HG02852 (cell line): ENCODE results near the gene MED13.
"Not testable (repeated sequence)": the region's sequence is repeated elsewhere in the genome, so short reads cannot be mapped to it uniquely, and the experiment has no call there.

ENCODE experiments used
- ATAC-seq: cut with Tn5 transposase; IDR thresholded peaks from one replicate; pipeline ENCODE4 v1.9.1; 2021; ENCODE audit warnings: mild to moderate bottlenecking, moderate library complexity; ENCODE audit not compliant: unreplicated experiment

MED13 gene

DNA sequence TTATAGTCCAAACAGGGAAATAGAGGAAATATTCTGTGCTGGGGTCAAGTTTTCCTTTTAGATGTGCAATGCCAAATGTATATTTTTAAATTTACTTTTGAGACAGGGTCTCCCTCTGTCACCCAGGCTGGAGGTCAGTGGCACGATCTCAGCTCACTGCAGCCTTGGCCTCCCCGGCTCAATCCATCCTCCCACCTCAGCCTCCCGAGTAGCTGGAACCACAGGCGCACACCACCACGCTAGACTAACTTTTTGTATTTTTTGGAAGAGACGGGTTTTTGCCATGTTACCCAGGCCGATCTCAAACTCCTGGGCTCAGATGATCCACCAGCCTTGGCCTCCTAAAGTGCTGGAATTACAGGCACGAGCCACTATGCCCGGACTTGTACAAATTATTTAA is 25.8 kb upstream of the MED13 start:
- no peak for ATAC-seq

DNA sequence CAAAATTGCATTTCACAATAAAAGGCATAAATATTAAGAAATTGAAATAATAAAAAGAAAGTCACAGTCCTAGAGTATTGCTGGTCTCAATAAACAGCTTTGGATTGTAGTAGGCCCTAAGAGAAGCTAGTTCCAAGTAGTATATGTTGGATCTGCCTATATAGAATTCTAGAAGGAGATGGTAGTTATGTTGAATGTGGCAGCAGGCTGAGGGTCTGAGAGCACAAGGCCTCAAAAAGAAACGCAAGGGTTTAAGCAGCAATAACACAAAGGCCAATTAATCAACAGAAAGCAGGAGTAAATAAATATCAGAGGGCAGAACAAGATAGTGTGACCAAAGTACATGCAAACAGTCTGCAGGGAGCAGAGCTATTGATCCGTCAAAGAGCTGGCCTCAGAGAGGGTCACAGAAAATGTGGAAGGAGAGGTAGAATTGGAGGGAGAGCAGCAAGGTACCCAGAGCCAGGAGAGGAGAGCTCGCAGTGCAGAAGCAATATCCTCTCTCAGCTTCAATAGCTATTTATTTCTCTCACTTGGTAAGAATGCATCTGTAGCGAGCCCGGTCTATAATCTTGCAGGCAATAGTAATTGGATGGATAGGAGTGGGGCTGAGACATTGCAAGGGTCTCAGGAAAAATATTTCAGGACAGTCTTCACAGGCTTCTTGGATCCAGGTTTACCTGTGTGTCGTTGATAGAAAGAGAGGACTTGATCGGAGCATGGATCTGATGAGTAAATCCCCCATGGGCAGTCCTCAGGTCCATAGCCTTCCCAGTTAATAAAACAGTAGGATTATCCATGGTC is 25.1 kb upstream of the MED13 start:
- ATAC-seq = no peak

DNA sequence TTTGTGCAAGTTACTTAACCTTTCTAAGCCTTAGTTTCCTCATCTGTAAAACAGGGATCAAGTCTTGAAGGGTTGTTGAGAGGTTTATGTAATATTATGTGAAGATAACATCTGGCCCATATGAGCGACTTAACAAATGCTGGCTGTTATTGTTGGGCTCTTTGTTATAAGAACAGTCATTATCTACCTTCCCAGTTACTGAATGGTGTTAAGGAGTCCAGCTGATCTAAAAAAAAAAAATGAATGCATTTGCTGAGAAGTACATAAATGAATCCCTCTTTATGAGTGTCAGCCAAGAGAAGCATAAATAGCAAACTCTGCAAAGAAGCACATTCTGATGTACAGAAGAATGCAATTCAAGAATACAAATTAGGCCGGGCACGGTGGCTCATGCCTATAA is 24.3 kb upstream of the MED13 start:
- no peak for ATAC-seq

DNA sequence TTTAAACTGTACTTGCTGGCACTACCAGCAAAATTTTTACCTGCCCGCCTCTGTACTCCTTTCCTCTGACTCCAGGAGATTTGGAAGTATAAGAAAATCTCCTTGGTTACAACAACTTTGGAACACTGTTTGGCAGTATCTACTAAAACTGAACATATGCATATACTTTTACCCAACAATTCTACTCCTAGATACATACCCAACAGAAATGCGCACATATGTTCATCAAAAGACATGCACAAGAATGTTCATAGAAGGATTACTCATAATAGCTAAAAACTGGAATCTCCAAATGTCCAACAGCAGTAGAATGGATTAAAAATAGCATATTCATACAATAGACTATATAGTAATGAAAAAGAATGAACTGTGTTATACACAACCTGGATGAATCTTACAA is 21.7 kb upstream of the MED13 start:
- no peak for ATAC-seq

DNA sequence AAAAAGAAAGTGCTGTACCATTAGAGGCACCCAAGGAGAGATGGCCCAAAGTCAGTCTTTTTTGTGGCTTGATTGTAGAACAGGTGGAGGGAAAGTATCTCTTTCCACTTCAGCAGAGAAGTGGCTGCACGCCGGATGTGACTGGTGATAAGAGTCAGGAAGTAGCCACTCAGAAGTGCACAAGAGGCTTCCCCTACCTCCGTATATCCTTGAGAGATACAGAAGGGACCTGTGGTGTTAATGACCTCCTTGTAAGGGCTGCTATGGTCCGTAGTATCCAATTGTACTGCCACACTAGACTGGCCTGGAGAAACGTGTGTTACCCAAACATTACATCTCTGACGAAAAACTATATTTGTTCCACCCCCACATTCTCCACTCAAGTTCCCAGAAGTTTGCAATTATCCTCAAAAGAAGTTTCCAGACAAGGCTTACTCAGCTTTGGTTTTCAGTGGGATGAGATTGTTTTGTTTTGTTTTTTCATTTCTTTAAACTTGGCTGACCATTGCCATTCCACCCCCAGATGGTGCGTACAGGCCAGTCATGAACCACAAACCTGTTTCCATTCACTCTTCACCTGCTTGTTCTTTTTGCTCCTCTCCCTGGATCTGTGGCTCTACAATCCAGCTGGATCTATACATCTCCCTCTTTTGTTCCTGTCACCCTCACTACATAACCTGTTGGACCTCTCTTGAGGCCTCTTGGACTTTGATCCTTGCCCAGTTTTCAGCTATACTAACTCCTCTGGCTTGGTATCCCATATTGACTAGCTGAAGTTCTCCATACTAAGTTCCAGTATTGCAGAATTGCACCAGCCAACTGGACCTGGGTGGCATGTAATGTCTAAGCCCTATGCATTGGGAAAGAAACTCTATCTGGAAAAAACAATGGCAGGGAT is 20.7 kb upstream of the MED13 start:
- ATAC-seq = peak; percentile 45

DNA sequence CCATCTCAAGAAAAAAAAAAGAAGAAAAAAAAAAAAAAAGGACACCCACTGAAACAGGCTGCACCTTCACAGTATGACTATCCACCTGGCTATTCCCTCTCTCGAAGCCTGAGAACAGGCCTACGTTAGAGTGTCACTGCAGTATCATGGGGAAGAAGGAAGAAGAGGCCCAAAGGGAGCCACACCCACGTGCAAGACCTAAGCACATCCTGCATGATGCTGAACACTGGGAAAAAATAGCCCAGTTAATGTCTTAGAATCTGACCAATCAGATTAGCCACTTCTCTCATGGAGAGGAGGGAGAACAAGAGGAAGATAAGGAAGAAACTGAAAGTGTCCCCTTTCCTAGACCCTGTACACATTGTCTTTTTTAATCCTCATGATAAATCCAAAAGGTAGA is 19.5 kb upstream of the MED13 start:
- no peak for ATAC-seq

DNA sequence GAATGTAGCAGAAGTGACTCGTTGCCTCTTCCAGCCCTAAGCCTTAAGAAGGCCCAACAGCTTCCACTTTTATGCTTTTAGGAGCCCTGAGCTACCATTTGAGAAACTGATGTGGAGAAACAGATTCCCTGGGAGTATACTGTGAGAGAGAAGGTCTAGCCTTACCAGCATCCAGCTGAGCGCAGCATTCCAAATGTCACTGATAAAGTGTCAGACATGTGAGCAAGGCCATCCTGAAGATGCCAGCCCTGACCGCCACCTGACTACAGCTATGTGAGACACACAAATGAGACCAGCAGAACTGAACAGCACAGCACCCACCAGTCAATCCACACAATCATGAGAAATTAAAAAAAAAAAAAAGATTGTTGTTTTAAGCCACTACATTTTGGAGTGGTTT is 18.6 kb upstream of the MED13 start:
- no peak for ATAC-seq

DNA sequence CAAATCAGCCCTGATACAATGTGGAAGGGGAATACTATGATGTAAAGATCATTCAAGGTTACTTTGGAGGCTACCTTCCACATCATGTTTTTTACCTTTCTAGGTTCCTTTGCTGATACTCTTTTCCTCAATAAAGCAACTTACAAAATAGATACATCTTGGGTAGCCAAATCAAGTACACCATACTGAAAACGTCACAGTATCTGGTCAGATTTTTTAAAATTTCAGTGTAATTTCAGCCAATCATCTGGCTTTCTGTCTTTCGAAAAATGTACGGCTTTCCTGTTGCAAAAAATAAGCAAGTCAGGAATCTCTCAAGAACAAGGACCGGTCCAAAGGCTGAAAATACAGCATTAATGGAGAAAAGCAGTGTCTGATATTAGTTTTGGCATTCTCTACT is 15.6 kb upstream of the MED13 start:
- no peak for ATAC-seq

DNA sequence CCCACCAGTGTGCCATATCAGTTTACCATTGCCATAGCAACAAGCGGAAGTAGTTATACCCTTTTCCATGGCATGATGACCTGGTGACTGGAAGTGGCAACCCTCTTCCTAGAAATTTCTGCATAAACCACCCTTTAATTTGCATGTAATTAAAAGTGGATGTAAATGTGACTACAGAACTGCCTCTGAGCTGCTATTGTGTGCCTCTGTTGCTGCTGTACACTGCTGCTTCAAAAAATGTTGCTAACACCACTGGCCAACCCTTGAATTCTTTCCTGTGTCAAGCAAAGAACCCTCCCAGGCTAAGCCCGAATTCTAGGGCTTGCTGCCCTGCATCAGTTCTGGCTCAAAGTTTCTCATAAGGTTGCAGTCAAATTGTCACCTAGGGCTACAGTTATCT is 12.9 kb upstream of the MED13 start:
- ATAC-seq = no peak

GRCh38 chr17:62076864-62077788 is 12.0 kb upstream of the MED13 start:
- ATAC-seq = no peak

- ATAC-seq = no peak
Measured at GRCh38 chr17:62075308-62075815, 10.3 kb upstream of the MED13 start.

DNA sequence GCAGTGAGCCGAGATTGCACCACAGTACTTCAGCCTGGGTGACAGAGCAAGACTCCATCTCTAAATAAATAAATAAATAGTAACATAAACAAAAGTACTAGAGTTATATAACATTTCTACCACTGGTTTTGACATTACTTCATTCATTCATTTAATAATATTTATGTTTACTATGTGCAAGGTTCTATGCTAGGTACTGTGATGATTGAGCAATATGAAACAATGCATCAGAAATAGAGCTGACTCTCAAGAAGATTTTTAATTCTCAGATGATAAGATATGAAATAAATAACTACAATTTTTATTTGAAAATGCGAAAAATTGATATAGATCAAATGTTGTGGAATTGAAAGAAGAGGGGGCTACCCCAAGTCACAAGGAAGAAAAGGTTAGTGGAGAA is 8.9 kb upstream of the MED13 start:
- no peak for ATAC-seq

- ATAC-seq = not testable (repeated sequence)
Measured at GRCh38 chr17:62072855-62073254, 7.8 kb upstream of the MED13 start.

GRCh38 chr17:62070900-62071299 is 5.8 kb upstream of the MED13 start:
- no peak for ATAC-seq

DNA sequence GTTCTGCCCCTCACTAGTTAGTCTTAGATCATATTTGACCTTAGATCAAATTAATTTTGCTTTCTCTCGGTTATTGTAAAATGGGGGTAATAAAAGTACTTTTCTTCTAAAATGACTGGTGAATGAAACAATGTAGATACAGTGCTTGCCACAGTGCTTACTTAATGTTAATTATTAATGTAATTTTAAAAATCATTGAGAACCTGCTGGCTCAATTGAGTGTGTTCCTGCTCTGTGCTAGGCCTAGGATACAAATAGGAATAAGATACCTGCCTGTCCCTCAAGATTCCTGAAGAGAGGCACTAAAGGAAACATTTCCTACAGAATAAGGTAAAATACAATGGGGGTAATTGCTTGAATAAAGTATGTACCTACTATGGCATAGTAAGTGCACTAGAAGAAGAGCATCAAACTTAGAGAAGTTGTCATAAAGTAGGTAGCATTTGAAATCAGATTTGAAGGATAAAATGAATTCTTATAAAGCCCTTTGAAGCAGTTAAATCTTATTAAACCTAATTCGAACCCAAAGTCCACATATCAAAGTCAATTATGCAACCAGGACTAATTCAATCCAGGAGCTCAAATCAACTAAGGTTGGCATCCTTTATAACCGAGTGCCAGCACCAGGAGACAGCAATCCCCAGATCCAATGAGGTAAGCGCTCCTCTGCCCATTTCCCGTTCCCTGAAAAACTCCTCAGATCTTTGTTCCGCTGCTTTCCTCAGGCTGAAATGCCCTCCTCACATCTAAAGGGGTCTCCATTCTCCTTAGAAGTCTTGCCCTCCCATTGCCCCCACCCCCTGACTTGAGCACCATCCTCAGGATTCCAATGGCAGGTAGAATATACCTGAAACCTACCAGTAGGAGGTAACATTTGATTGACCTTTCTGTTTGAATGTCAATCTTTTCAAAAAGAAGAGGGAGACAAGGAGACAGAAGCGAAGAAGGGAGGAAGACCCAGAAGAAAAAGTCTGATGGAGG is 2.4 kb upstream of the MED13 start:
- no peak for ATAC-seq

- ATAC-seq = peak; percentile 91
Measured at GRCh38 chr17:62065611-62066468, 762 bp upstream of the MED13 start.

DNA sequence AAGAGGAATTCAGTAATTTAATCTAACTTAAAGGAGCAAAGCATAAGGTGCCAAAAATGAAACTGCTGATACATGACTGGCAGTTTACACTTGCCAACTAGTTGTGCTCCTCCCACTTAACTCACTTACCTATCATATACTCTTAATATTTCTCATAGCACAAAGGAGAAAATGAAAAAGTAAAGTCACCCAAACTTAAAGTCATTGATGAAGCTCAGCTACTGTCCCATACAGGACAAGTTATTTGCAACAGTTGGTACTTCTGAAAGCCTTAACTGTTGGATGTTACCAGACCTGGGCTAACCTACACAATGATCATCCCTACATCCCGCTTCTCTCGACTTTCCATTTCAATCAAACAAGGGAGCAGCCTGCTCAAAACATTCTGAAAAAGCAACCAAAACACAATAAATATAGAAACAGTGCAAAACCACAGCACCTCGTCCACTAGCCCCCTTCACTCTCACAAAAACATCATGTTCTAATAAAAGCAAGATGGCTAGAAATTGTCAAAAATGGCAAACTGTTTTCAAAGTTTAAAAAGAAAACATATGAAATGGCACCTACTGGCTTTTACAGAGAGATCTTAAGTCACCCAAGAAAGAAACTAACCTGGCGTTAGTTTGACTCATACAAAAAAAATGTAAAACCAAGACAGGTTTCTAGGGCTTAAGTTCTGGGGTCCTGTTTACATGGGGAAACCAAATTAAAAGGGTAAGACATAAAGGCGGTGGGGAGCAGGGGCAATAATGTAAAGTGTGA is 868 bp downstream of the MED13 start:
- no peak for ATAC-seq

DNA sequence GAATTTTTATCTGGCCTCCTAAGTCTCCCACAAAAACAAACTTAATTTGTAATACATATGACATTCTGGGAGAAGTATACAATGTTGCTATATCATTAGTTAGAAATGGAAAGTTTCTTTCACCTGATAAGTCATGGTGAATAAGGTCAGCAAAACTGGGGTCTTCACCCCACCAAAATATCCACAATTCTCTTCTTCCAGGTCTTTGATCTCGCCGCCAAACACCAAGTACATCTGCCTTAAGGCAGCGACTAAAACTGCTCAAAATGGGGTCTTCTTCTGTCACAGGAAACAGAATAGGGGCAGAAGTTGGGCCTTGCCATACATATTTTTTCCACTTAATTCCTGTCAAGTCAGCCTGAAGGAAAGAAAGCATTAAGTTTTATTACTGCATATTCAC is 2.1 kb downstream of the MED13 start:
- no peak for ATAC-seq
